NT2/D1 (cell line): ENCODE measurements around the gene IL11.

ENCODE experiments used
- SUZ12 ChIP-seq: IDR thresholded peaks from 2 replicates; pipeline ENCODE4 v1.6.1; 2011; ENCODE audit not compliant: insufficient read length, insufficient read depth; ENCODE audit errors: extremely low read depth
- YY1 ChIP-seq: IDR thresholded peaks from 2 replicates; pipeline ENCODE4 v1.6.1; 2011; ENCODE audit not compliant: insufficient read length, insufficient read depth
- ZNF274 ChIP-seq: IDR thresholded peaks from 2 replicates; pipeline ENCODE4 v1.6.1; 2011; ENCODE audit warnings: mild to moderate bottlenecking, low read depth, low read length

- TF ChIP-seq ZNF274 (no peak), SUZ12 (no peak), YY1 (no peak)
These were observed 14.9 kb upstream of the IL11 start for GRCh38 chr19:55384920-55385723.
